ENCODE measurements around the gene LPCAT4. TPM values are rescaled to one million over a fixed set of nuclear protein-coding genes. Genes with fewer than 3 reads are reported as not detected.

LPCAT4 gene
- total and polyA plus RNA-seq, 4 donors, result 7.6 to 78.6 (median 34.8) TPM

DNA sequence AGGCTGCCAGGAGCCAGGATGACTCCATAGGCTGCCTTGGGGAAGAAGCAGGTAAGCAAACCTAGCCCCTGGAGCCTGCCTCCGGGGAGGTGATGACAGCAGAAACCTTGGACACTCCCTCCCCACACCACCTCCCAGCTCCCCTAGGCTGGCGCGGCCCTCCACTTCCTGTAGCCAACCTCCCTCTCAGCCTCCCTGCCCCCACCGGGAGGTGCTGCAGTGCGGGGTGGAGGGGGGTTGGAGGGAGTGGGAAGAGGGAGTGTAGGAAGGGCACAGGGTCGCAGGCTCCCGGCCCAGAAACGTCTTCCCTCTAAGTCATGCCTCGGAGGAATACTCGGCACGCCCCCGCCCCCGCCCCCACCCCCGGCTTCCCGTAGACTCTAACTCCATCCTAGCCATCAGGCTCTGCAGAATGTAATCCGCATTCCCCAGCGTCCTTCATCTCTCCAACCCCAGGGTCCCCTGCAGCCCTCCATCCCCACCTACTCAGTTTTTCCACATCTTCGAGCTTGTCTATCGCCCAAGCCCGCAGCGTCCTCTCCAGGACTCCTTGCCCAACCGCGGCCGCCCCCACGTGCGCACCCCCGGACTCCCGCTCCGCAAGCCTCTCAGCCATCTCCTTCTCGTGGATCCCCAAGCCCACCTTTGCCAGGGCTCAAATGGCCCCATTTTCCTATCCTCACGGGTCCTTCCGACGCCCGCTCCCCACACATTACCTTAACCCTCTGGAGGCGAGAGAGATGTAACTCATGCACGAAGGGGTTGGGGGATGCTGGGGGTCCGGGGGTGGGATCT lies 528 bp downstream of the LPCAT4 start:
- ATAC-seq (ENCODE audit: low FRiP score), result peak; percentile 60
- Histone ChIP-seq H3K9me3 (ENCODE audit: control insufficient read depth, low read length) (no peaks in the 10 kb centered on the region), H3K27me3 (ENCODE audit: control insufficient read depth in 1 of 2, insufficient read depth in 2 of 2, low read length in 1 of 2) (no peaks in the 10 kb centered on the region), H3K4me1 (ENCODE audit: control insufficient read depth in 1 of 2, insufficient read depth in 2 of 2, low read length in 2 of 2) (no peaks in the 10 kb centered on the region), H3K36me3 (ENCODE audit: control insufficient read depth in 1 of 2, insufficient read depth in 2 of 2, low read length in 1 of 2) (no peaks in the 10 kb centered on the region), H3K27ac (ENCODE audit: low read depth in 1 of 2, low read length in 2 of 2) (no peak overlapping the region), H3K4me3 (ENCODE audit: low read length in 2 of 2) (peak overlapping the region; percentile 65 to 72)
- 0 to 1% methylated on average over 33 to 37 of the region's 37 CpGs for WGBS, 2 donors
- DNase-seq, result peak; percentile 75 to 85
- intact Hi-C loops (cut with DNase I), result loop anchor here (2.0 to 10.0 kb wide), 5 partner anchors 24 to 309 kb away; partner anchors contain the start of genes EMC7 (in 2 of the 2), PGBD4 (in 2 of the 2), NOP10 (in 1 of the 2) and NUTM1 (in 1 of the 2)

DNA sequence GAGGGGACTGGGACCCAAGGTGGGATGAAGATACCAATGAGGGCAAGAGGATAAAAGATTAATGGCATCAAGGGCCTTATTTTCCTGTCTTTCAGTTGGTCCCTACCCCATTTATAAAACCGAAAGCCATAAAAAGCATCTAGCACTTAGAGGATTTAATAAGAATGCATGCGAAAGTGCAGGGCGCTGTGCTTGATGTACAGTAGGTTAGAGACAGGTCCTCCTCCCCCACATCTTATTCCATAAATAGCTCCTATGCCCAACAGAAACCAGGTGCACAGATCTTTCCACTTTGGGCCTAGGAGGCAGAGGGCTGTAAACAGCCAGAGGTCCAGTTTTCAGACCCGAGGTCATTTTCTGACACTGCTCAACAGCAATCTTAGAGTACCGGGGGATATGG lies 1.2 kb downstream of the LPCAT4 start:
- peak overlapping the region; percentile 65 to 72 for H3K4me3 ChIP-seq (ENCODE audit: low read length in 2 of 2)
- intact Hi-C loops (cut with DNase I), result loop anchor here (2.0 to 10.0 kb wide), 5 partner anchors 23 to 309 kb away; partner anchors contain the start of genes EMC7 (in 2 of the 2), PGBD4 (in 2 of the 2), NOP10 (in 1 of the 2) and NUTM1 (in 1 of the 2)
- no peaks in the 10 kb centered on the region for H3K4me1 ChIP-seq (ENCODE audit: control insufficient read depth in 1 of 2, insufficient read depth in 2 of 2, low read length in 2 of 2)
- H3K27ac ChIP-seq (ENCODE audit: low read depth in 1 of 2, low read length in 2 of 2), result no peak overlapping the region
- H3K9me3 ChIP-seq (ENCODE audit: control insufficient read depth, low read length), result no peaks in the 10 kb centered on the region
- ATAC-seq (ENCODE audit: low FRiP score) (no peak), DNase-seq (no peak)
- 26 to 36% methylated on average over 5 of the region's 5 CpGs for WGBS, 2 donors
- H3K36me3 ChIP-seq (ENCODE audit: control insufficient read depth in 1 of 2, insufficient read depth in 2 of 2, low read length in 1 of 2), result peaks cover 0 to 3% of the 10 kb centered on the region in 2 donors
- no peaks in the 10 kb centered on the region for H3K27me3 ChIP-seq (ENCODE audit: control insufficient read depth in 1 of 2, insufficient read depth in 2 of 2, low read length in 1 of 2)

DNA sequence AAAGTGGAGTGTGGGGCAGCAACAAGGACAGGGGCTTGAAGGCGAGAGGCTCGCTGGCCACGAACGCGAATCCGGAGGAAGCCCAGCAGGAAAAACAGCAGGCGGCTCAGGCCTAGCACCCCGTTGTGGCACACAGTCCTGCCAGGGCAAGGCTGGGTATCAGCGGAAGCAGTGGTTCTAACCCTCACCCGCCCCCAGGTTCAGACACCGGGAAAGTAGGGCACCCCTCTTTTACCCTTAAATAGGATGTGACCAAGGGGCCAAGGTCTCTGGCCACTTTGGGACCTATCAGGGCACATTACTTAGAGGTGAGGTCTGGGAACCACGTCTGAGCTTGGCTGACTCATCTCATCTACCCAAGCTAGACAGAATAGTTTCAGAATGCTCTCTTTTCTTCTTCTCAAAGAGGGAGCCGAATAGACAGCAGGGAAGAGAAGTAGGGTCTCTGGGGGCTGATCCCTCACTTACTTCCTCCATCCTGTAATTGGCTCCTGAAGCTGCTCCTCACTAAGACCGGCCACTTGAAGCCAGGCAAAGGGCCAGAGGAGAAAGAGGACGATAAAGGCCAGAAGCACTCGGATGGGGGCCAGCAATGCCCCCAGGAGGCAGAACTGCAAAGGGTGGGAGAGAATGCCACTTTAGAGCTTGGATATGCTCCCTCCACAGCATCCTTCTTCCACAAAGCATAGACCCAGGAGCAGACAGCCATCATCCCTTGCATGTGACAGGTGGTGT lies 1.7 kb downstream of the LPCAT4 start:
- DNase-seq, result no peak
- Histone ChIP-seq H3K36me3 (ENCODE audit: control insufficient read depth in 1 of 2, insufficient read depth in 2 of 2, low read length in 1 of 2) (peaks cover 0 to 3% of the 10 kb centered on the region in 2 donors), H3K27ac (ENCODE audit: low read depth in 1 of 2, low read length in 2 of 2) (no peak overlapping the region), H3K4me3 (ENCODE audit: low read length in 2 of 2) (no peak overlapping the region), H3K27me3 (ENCODE audit: control insufficient read depth in 1 of 2, insufficient read depth in 2 of 2, low read length in 1 of 2) (no peaks in the 10 kb centered on the region), H3K9me3 (ENCODE audit: control insufficient read depth, low read length) (no peaks in the 10 kb centered on the region), H3K4me1 (ENCODE audit: control insufficient read depth in 1 of 2, insufficient read depth in 2 of 2, low read length in 2 of 2) (no peaks in the 10 kb centered on the region)
- 77 to 79% methylated on average over 16 of the region's 16 CpGs for WGBS, 2 donors
- no peak for ATAC-seq (ENCODE audit: low FRiP score)
- intact Hi-C loops (cut with DNase I), result loop anchor here (5.0 to 10.0 kb wide), 3 partner anchors 128 to 308 kb away; partner anchors contain the start of genes EMC7 (in 2 of the 2) and PGBD4 (in 2 of the 2)

- ATAC-seq (ENCODE audit: low FRiP score), result no peak
- no peak for DNase-seq
- no peak overlapping the region for H3K4me3 ChIP-seq (ENCODE audit: low read length in 2 of 2)
- no peaks in the 10 kb centered on the region for H3K9me3 ChIP-seq (ENCODE audit: control insufficient read depth, low read length)
- H3K27me3 ChIP-seq (ENCODE audit: control insufficient read depth in 1 of 2, insufficient read depth in 2 of 2, low read length in 1 of 2), result no peaks in the 10 kb centered on the region
- peaks cover 0 to 6% of the 10 kb centered on the region in 2 donors for H3K36me3 ChIP-seq (ENCODE audit: control insufficient read depth in 1 of 2, insufficient read depth in 2 of 2, low read length in 1 of 2)
- intact Hi-C loops (cut with DNase I), result loop anchor here (10.0 kb wide), 1 partner anchor 259 kb away; the partner anchor contains the start of genes EMC7 (in 2 of the 2) and PGBD4 (in 2 of the 2)
- no peaks in the 10 kb centered on the region for H3K4me1 ChIP-seq (ENCODE audit: control insufficient read depth in 1 of 2, insufficient read depth in 2 of 2, low read length in 2 of 2)
- WGBS, 2 donors, result 94% methylated on average over 8 of the region's 8 CpGs
- H3K27ac ChIP-seq (ENCODE audit: low read depth in 1 of 2, low read length in 2 of 2), result no peak overlapping the region
These were observed 3.0 kb downstream of the LPCAT4 start for GRCh38 chr15:34364041-34364440.

DNA sequence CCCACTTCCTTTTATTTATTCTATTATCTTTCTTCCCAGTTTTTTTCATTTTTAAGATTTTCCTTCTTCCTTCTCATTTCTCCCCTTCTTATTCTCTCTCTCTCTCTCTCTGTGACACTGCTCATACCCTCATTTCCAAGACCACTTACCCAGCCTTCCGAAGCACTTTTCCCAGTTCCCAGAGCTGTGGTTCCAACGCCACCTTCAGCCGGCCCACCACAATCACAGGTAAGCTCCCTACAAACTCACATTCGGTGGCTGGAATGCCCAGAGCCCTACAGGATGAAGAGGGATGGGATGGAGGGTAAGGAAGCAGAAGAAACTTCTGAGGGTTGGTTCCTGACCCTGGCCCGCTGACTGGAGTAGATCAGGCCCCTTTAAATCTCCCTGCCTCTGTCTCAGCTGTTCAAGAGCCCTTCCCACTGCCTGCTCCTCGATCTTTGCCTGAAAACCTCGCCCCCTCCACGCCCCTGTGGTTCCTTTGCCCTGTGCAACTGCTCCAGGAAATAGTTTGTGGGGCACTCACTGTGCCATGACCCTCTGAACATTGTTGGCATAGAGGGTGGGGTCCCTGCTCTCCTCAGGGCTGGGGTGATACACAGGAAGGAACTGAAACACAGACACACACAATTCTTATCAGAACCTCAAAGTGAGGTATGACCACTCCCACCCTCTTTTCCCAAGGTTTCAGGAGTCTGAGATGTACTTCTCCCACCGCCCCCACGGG lies 4.8 kb downstream of the LPCAT4 start:
- Histone ChIP-seq H3K27me3 (ENCODE audit: control insufficient read depth in 1 of 2, insufficient read depth in 2 of 2, low read length in 1 of 2) (no peaks in the 10 kb centered on the region), H3K4me3 (ENCODE audit: low read length in 2 of 2) (no peak overlapping the region), H3K36me3 (ENCODE audit: control insufficient read depth in 1 of 2, insufficient read depth in 2 of 2, low read length in 1 of 2) (peaks cover 0 to 6% of the 10 kb centered on the region in 2 donors), H3K27ac (ENCODE audit: low read depth in 1 of 2, low read length in 2 of 2) (no peak overlapping the region), H3K9me3 (ENCODE audit: control insufficient read depth, low read length) (no peaks in the 10 kb centered on the region), H3K4me1 (ENCODE audit: control insufficient read depth in 1 of 2, insufficient read depth in 2 of 2, low read length in 2 of 2) (no peaks in the 10 kb centered on the region)
- WGBS, 2 donors, result 84 to 85% methylated on average over 10 of the region's 10 CpGs
- no peak for ATAC-seq (ENCODE audit: low FRiP score)
- DNase-seq, result no peak
- intact Hi-C loops (cut with DNase I), result loop anchor here (10.0 kb wide), 1 partner anchor 257 kb away; the partner anchor contains the start of genes EMC7 (in 2 of the 2) and PGBD4 (in 2 of the 2)

- no peaks in the 10 kb centered on the region for H3K9me3 ChIP-seq (ENCODE audit: control insufficient read depth, low read length)
- H3K27ac ChIP-seq (ENCODE audit: low read depth in 1 of 2, low read length in 2 of 2), result no peak overlapping the region
- intact Hi-C loops (cut with DNase I), result loop anchor here (10.0 kb wide), 1 partner anchor 256 kb away; the partner anchor contains the start of genes EMC7 (in 2 of the 2) and PGBD4 (in 2 of the 2)
- no peak overlapping the region for H3K4me3 ChIP-seq (ENCODE audit: low read length in 2 of 2)
- H3K27me3 ChIP-seq (ENCODE audit: control insufficient read depth in 1 of 2, insufficient read depth in 2 of 2, low read length in 1 of 2), result no peaks in the 10 kb centered on the region
- peaks cover 0 to 6% of the 10 kb centered on the region in 2 donors for H3K36me3 ChIP-seq (ENCODE audit: control insufficient read depth in 1 of 2, insufficient read depth in 2 of 2, low read length in 1 of 2)
- no peak for DNase-seq
- no peaks in the 10 kb centered on the region for H3K4me1 ChIP-seq (ENCODE audit: control insufficient read depth in 1 of 2, insufficient read depth in 2 of 2, low read length in 2 of 2)
- no peak for ATAC-seq (ENCODE audit: low FRiP score)
- WGBS, 2 donors, result 66 to 80% methylated on average over 7 of the region's 7 CpGs
These were observed 5.7 kb downstream of the LPCAT4 start for GRCh38 chr15:34361278-34361677.

DNA sequence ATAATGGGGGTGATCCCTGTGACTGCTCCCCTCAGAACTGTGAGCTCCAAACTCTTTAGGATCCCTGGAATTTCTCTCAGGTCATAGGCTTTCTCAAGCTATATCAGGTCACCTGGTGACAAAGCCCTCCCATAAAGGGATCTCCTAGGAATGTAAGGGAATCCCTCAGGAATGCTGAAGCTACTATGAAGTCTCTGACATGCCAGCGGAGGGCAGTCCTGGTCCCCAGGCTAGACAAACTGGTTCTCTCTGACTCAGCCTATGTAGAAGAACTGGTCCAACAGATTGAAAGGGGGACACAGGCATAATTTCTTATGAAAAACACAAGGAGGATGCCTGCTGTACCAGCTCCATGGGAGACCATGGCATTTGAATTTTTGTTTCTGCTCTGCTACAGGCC lies 6.7 kb downstream of the LPCAT4 start:
- ATAC-seq (ENCODE audit: low FRiP score) (no peak), DNase-seq (no peak)
- Histone ChIP-seq H3K36me3 (ENCODE audit: control insufficient read depth in 1 of 2, insufficient read depth in 2 of 2, low read length in 1 of 2) (peaks cover 0 to 6% of the 10 kb centered on the region in 2 donors), H3K27ac (ENCODE audit: low read depth in 1 of 2, low read length in 2 of 2) (no peak overlapping the region), H3K4me1 (ENCODE audit: control insufficient read depth in 1 of 2, insufficient read depth in 2 of 2, low read length in 2 of 2) (no peaks in the 10 kb centered on the region), H3K9me3 (ENCODE audit: control insufficient read depth, low read length) (no peaks in the 10 kb centered on the region), H3K27me3 (ENCODE audit: control insufficient read depth in 1 of 2, insufficient read depth in 2 of 2, low read length in 1 of 2) (no peaks in the 10 kb centered on the region), H3K4me3 (ENCODE audit: low read length in 2 of 2) (no peak overlapping the region)
- intact Hi-C loops (cut with DNase I), result loop anchor here (10.0 kb wide), 1 partner anchor 255 kb away; the partner anchor contains the start of genes EMC7 (in 2 of the 2) and PGBD4 (in 2 of the 2)
- WGBS, 2 donors, result 86 to 90% methylated on average over 1 of the region's 1 CpG

DNA sequence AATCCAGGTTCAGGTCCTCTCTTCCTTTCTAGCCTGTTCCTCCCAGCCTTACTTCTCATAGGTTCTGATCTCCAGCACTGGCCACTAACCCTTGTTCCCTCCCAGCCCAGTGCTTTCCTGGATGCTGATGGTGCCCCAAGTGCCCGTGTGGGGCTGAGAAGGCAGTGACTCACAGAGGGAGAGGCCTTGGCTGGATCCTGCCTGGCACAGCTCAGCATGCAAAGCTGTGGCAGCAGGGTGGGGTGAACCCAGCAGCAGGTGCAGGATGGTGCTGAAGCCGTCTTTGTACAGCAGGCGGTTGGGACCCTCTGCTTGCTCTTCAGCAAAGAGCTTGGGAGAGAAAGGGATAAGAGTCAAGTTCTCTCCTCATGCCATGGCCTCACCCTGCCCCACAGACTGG lies 7.6 kb downstream of the LPCAT4 start:
- no peaks in the 10 kb centered on the region for H3K27me3 ChIP-seq (ENCODE audit: control insufficient read depth in 1 of 2, insufficient read depth in 2 of 2, low read length in 1 of 2)
- H3K27ac ChIP-seq (ENCODE audit: low read depth in 1 of 2, low read length in 2 of 2), result no peak overlapping the region
- ATAC-seq (ENCODE audit: low FRiP score) (no peak), DNase-seq (no peak)
- intact Hi-C loops (cut with DNase I), result no loop called here
- H3K4me3 ChIP-seq (ENCODE audit: low read length in 2 of 2), result no peak overlapping the region
- WGBS, 2 donors, result 60 to 63% methylated on average over 3 of the region's 3 CpGs
- H3K36me3 ChIP-seq (ENCODE audit: control insufficient read depth in 1 of 2, insufficient read depth in 2 of 2, low read length in 1 of 2), result peaks cover 0 to 6% of the 10 kb centered on the region in 2 donors
- no peaks in the 10 kb centered on the region for H3K9me3 ChIP-seq (ENCODE audit: control insufficient read depth, low read length)
- H3K4me1 ChIP-seq (ENCODE audit: control insufficient read depth in 1 of 2, insufficient read depth in 2 of 2, low read length in 2 of 2), result no peaks in the 10 kb centered on the region
